Measurements from ENCODE around the gene FXYD1. TPM values are rescaled to one million over a fixed set of nuclear protein-coding genes. Genes with fewer than 3 reads are reported as not detected.

FXYD1 gene
- polyA plus RNA-seq, 2 of the 4 experiments (the other 2 are of a cell fraction), result not detected

- POLR2A ChIA-PET, result no interaction called here
- H3K4me3 ChIP-seq, result no peak overlapping the region
- 79% methylated on average over 7 of the region's 7 CpGs for WGBS (ENCODE audit: missing lambda C conversion rate)
- FAIRE-seq (no peak), ATAC-seq (no peak; a peak in 1 of 6 replicates), DNase-seq (ENCODE audit: low read depth in 1 of 2, low spot score in 1 of 2) (no peak)
- H3K4me1 ChIP-seq, result 0 out of 3 replicates have a peak, but pooled peaks cover 3% of the 10 kb centered on the region
- CTCF ChIA-PET, result interaction anchor here (1.0 to 1.9 kb wide), 4 partner anchors 16 to 126 kb away, joined by 3 to 5 read pairs (median 4); partner anchors contain the start of genes FXYD5 and LGI4
- TF ChIP-seq RAD21 (conservative IDR thresholded peaks at IDR 0.05 in 1 of 2, IDR thresholded peaks at IDR 0.05 in 1 of 2) (no peak), PHF8 (IDR thresholded peaks at IDR 0.05; ENCODE audit: borderline replicate concordance, low read depth) (no peak), RARB (CRISPR knock-in tag; IDR thresholded peaks at IDR 0.05) (no peak), REST (IDR thresholded peaks at IDR 0.05) (no peak), HDAC2 (IDR thresholded peaks at IDR 0.05) (no peak), FOSL2 (IDR thresholded peaks at IDR 0.05) (no peak), FOSL2 (CRISPR knock-in tag; IDR thresholded peaks at IDR 0.05) (no peak), ESRRA (IDR thresholded peaks at IDR 0.05; ENCODE audit: borderline replicate concordance, low read length) (no peak), USF2 (IDR thresholded peaks at IDR 0.05) (no peak), JUN (IDR thresholded peaks at IDR 0.05) (no peak), EHF (CRISPR knock-in tag; IDR thresholded peaks at IDR 0.05) (no peak), RFX5 (IDR thresholded peaks at IDR 0.05) (no peak), MAFK (IDR thresholded peaks at IDR 0.05; ENCODE audit: partially characterized antibody) (no peak), FOXS1 (CRISPR knock-in tag; IDR thresholded peaks at IDR 0.05) (no peak), POLR2AphosphoS2 (conservative IDR thresholded peaks at IDR 0.05; ENCODE audit: low read length) (no peak), RNF2 (IDR thresholded peaks at IDR 0.05; ENCODE audit: borderline replicate concordance, low read depth) (no peak), NFE2L2 (conservative IDR thresholded peaks at IDR 0.05; ENCODE audit: low read length) (no peak), ZC3H11A (IDR thresholded peaks at IDR 0.05) (no peak), CBX8 (IDR thresholded peaks at IDR 0.05) (no peak)
- TF ChIP-seq, protein P1, sequence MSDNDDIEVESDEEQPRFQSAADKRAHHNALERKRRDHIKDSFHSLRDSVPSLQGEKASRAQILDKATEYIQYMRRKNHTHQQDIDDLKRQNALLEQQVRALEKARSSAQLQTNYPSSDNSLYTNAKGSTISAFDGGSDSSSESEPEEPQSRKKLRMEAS (IDR thresholded peaks at IDR 0.05), result no peak
- H3K9me3 ChIP-seq, result peaks cover 15% of the 10 kb centered on the region
- H3K4me2 ChIP-seq, result no peak overlapping the region
- H3K27ac ChIP-seq, result no peak overlapping the region
Measured at GRCh38 chr19:35170359-35171061, 31.9 kb downstream of the FXYD1 start.

- ChIA-PET POLR2A (no interaction called here), CTCF (interaction anchor here (1.2 to 2.8 kb wide), 3 partner anchors 10 to 36 kb away, joined by 3 to 12 read pairs (median 6); no protein-coding TSS in a partner anchor)
- WGBS (ENCODE audit: missing lambda C conversion rate), result 74% methylated on average over 3 of the region's 3 CpGs
- no peak for DNase-seq (ENCODE audit: low read depth in 1 of 2, low spot score in 1 of 2)
- no peak for ATAC-seq
- no peak for FAIRE-seq
- H3K4me2 ChIP-seq, result no peak overlapping the region
- peaks cover 2% of the 10 kb centered on the region; the same call in 2 of the 3 replicates for H3K9me3 ChIP-seq
- no peak overlapping the region for H3K4me3 ChIP-seq
- no peak overlapping the region for H3K27ac ChIP-seq
- H3K4me1 ChIP-seq, result 0 out of 3 replicates have a peak, but pooled peaks cover 3% of the 10 kb centered on the region
- TF ChIP-seq HMGXB4 (CRISPR knock-in tag; IDR thresholded peaks at IDR 0.05; ENCODE audit: borderline replicate concordance) (no peak), RFX5 (IDR thresholded peaks at IDR 0.05) (no peak), FOXS1 (CRISPR knock-in tag; IDR thresholded peaks at IDR 0.05) (no peak), ATOH8 (CRISPR knock-in tag; IDR thresholded peaks at IDR 0.05; ENCODE audit: low read depth) (no peak), KDM1A (IDR thresholded peaks at IDR 0.05; ENCODE audit: low read depth) (no peak), ZNF302 (CRISPR knock-in tag; IDR thresholded peaks at IDR 0.05) (no peak)
- TF ChIP-seq, protein P1 (IDR thresholded peaks at IDR 0.05), result no peak
- TF ChIP-seq, protein P2, sequence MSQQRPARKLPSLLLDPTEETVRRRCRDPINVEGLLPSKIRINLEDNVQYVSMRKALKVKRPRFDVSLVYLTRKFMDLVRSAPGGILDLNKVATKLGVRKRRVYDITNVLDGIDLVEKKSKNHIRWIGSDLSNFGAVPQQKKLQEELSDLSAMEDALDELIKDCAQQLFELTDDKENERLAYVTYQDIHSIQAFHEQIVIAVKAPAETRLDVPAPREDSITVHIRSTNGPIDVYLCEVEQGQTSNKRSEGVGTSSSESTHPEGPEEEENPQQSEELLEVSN (IDR thresholded peaks at IDR 0.05; ENCODE audit: borderline replicate concordance, low read depth), result no peak
Measured at GRCh38 chr19:35171730-35172129, 33.1 kb downstream of the FXYD1 start.

All from A549 (cell line).